ENCODE measurements around the gene PLEK.

Gene PLEK

DNA sequence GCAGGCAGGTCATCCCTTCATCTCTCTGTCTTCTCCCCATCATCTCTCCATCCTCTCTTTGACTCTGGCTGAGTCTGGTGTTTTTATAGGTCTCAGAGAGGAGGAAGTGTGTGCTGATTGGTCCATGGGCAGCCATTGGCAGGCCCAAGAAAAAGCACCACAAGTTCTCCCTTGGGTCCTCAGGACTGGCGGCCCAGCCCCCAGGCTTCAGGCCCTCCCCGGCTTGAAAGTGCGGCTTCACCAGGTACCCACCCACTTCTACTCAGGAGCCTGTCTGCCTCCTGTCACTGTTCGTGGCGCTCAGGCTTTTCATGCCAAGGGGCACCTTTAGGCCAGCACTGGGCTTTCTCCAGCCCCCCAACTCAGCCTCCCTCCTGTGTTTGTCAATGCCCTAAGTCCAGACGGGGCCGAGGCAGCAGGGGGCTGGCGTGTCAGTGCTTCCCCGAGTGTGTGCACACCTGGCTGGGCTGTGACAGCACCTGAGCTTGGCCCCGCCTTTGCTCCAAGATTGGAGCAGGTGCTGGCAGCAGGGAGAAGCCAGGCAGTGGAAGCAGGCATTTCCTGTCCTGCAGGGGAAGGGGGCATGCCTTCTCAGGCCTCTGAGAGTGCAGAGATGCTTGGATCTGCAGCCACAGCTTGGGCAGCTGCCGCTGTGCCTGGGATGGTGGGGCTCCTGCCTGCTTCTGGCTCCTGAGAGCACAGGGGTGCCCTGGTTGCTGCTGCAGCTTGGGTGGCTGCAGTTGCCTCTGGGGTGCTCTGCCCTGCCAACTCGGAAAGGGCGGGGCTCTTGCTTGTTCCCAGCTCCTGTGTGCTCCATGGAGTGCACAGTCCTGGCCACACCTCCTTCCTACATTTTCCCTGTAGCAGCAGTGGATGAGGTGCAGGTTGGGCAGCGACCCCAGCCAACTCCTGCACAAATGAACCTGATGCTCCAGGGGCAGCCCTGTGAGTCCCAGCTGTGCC is 67.9 kb downstream of the PLEK start:
- H3K4me1 ChIP-seq (ENCODE audit: low read depth, poor library complexity, severe bottlenecking) = peaks cover 52% of the 10 kb centered on the region
- H3K4me2 ChIP-seq = no peak overlapping the region
- H3K27ac ChIP-seq = no peak overlapping the region
- no peaks in the 10 kb centered on the region for H4K20me1 ChIP-seq (ENCODE audit: insufficient read depth)
- TF ChIP-seq, protein P1, sequence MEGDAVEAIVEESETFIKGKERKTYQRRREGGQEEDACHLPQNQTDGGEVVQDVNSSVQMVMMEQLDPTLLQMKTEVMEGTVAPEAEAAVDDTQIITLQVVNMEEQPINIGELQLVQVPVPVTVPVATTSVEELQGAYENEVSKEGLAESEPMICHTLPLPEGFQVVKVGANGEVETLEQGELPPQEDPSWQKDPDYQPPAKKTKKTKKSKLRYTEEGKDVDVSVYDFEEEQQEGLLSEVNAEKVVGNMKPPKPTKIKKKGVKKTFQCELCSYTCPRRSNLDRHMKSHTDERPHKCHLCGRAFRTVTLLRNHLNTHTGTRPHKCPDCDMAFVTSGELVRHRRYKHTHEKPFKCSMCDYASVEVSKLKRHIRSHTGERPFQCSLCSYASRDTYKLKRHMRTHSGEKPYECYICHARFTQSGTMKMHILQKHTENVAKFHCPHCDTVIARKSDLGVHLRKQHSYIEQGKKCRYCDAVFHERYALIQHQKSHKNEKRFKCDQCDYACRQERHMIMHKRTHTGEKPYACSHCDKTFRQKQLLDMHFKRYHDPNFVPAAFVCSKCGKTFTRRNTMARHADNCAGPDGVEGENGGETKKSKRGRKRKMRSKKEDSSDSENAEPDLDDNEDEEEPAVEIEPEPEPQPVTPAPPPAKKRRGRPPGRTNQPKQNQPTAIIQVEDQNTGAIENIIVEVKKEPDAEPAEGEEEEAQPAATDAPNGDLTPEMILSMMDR (conservative IDR thresholded peaks at IDR 0.05; ENCODE audit: low read depth, low read length) = no peak
- no peak overlapping the region for H2AFZ ChIP-seq (ENCODE audit: low read depth)
- H3K27me3 ChIP-seq (ENCODE audit: insufficient read depth, low read depth) = no peaks in the 10 kb centered on the region
- H3K4me3 ChIP-seq (IDR thresholded peaks at IDR 0.05; ENCODE audit: insufficient read depth, low read depth, low read length) = no peak overlapping the region
- no peaks in the 10 kb centered on the region for H3K79me2 ChIP-seq (ENCODE audit: insufficient read depth, low read depth)
- H3K9ac ChIP-seq = no peak overlapping the region
- H3K36me3 ChIP-seq (ENCODE audit: insufficient read depth) = no peaks in the 10 kb centered on the region

DNA sequence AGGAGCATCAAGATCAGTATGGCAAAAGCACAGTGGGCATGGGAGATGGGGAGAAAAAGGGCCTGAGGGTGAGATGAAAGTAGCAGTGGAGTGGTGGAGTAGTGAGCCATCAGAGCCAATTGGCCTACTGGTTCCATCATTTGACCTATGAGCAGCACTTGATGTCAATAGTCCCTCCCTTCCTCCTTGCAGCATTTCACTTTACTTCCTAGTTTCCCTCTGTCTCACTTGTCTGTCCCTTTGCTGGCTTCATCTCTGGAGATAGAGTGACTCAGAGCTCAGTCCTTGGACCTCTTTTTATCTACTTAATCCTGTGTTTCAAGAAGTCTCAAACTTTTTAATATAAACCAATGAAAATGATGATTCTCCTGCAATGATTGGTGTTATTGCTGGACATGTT is 69.9 kb downstream of the PLEK start:
- no peaks in the 10 kb centered on the region for H3K79me2 ChIP-seq (ENCODE audit: insufficient read depth, low read depth)
- H3K27ac ChIP-seq = no peak overlapping the region
- no peaks in the 10 kb centered on the region for H3K36me3 ChIP-seq (ENCODE audit: insufficient read depth)
- peaks cover 39% of the 10 kb centered on the region for H3K4me1 ChIP-seq (ENCODE audit: low read depth, poor library complexity, severe bottlenecking)
- no peak overlapping the region for H3K9ac ChIP-seq
- TF ChIP-seq, protein P1 (conservative IDR thresholded peaks at IDR 0.05; ENCODE audit: low read depth, low read length) = no peak
- no peak overlapping the region for H3K4me2 ChIP-seq
- no peaks in the 10 kb centered on the region for H4K20me1 ChIP-seq (ENCODE audit: insufficient read depth)
- H3K27me3 ChIP-seq (ENCODE audit: insufficient read depth, low read depth) = no peaks in the 10 kb centered on the region
- no peak overlapping the region for H3K4me3 ChIP-seq (IDR thresholded peaks at IDR 0.05; ENCODE audit: insufficient read depth, low read depth, low read length)
- H2AFZ ChIP-seq (ENCODE audit: low read depth) = no peak overlapping the region; the same call in 1 of the 2 replicates

GRCh38 chr2:68435615-68436014 is 70.5 kb downstream of the PLEK start:
- H3K27me3 ChIP-seq (ENCODE audit: insufficient read depth, low read depth) = no peaks in the 10 kb centered on the region
- H3K36me3 ChIP-seq (ENCODE audit: insufficient read depth) = no peaks in the 10 kb centered on the region
- H3K9ac ChIP-seq = no peak overlapping the region
- H3K79me2 ChIP-seq (ENCODE audit: insufficient read depth, low read depth) = no peaks in the 10 kb centered on the region
- H4K20me1 ChIP-seq (ENCODE audit: insufficient read depth) = no peaks in the 10 kb centered on the region
- H3K4me1 ChIP-seq (ENCODE audit: low read depth, poor library complexity, severe bottlenecking) = peaks cover 43% of the 10 kb centered on the region
- H3K4me2 ChIP-seq = no peak overlapping the region
- no peak overlapping the region for H2AFZ ChIP-seq (ENCODE audit: low read depth)
- no peak overlapping the region for H3K27ac ChIP-seq
- TF ChIP-seq, protein P1 (conservative IDR thresholded peaks at IDR 0.05; ENCODE audit: low read depth, low read length) = no peak
- no peak overlapping the region for H3K4me3 ChIP-seq (IDR thresholded peaks at IDR 0.05; ENCODE audit: insufficient read depth, low read depth, low read length)

DNA sequence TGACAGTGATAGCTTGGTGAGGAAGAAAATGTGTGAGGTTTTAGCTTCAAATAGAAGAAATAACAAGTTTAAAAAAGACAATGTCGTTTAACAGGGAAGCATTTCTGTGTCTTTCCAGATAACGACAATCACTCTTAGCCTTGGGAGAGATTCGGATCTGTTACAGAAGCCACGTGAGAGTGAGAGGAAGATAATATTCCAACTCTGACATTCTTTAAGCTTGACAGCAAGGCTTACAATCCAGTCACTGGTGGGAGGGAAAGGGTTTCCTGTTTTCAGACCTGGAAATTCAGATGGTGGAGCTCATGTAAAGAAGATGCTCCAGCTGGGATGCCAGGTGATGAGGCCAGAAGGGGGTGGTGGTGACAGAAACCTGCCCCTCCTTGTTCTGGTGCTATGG is 71.2 kb downstream of the PLEK start:
- Histone ChIP-seq H3K4me2 (no peak overlapping the region), H3K9ac (no peak overlapping the region), H3K4me1 (ENCODE audit: low read depth, poor library complexity, severe bottlenecking) (peaks cover 50% of the 10 kb centered on the region)

More for the DNA sequence above, 71.2 kb downstream of the PLEK start:
- H4K20me1 ChIP-seq (ENCODE audit: insufficient read depth) = no peaks in the 10 kb centered on the region
- H3K36me3 ChIP-seq (ENCODE audit: insufficient read depth) = no peaks in the 10 kb centered on the region
- no peak overlapping the region for H3K27ac ChIP-seq
- no peaks in the 10 kb centered on the region for H3K79me2 ChIP-seq (ENCODE audit: insufficient read depth, low read depth)
- H3K4me3 ChIP-seq (IDR thresholded peaks at IDR 0.05; ENCODE audit: insufficient read depth, low read depth, low read length) = no peak overlapping the region
- TF ChIP-seq, protein P1 (conservative IDR thresholded peaks at IDR 0.05; ENCODE audit: low read depth, low read length) = no peak
- no peak overlapping the region for H2AFZ ChIP-seq (ENCODE audit: low read depth)
- no peaks in the 10 kb centered on the region for H3K27me3 ChIP-seq (ENCODE audit: insufficient read depth, low read depth)

Data from KMS-11 (cell line).